22Rv1 (cell line): ENCODE measurements around the gene BCHE.

Experiments used
- CTCF ChIP-seq: fragments of 450-650 bp; IDR thresholded peaks from 2 replicates; pipeline ENCODE4 v1.5.1; 2017; ENCODE audit warnings: mild to moderate bottlenecking
- ZFX ChIP-seq: fragments of 450-650 bp; IDR thresholded peaks from 2 replicates; pipeline ENCODE4 v1.6.1; 2017; ENCODE audit warnings: antibody characterized with exemption, borderline replicate concordance

- TF ChIP-seq CTCF: no peak
- no peak for TF ChIP-seq ZFX
These were observed 1.8 kb downstream of the BCHE start for GRCh38 chr3:165835431-165835830.
